ENCODE measurements around the gene TJP2. TPM values are rescaled to one million over a fixed set of nuclear protein-coding genes. Genes with fewer than 3 reads are reported as not detected.

The TJP2 gene
- total RNA-seq, 1 donor from 2014 or later: 5.7 TPM

- DNase-seq (ENCODE audit: low spot score in 2 of 2): no peak
- FAIRE-seq: no peak
Measured at GRCh38 chr9:69218166-69218565, 44.1 kb downstream of the TJP2 start.

- FAIRE-seq (no peak), DNase-seq (ENCODE audit: low spot score in 2 of 2) (no peak)
Measured at GRCh38 chr9:69221036-69221435, 47.0 kb downstream of the TJP2 start.

GRCh38 chr9:69222970-69223369, 48.9 kb downstream of the TJP2 start:
- no peak for FAIRE-seq
- no peak for DNase-seq (ENCODE audit: low spot score in 2 of 2)

- FAIRE-seq (peak; percentile 30), DNase-seq (ENCODE audit: low spot score in 2 of 2) (peak; percentile 38 to 39)
Measured at GRCh38 chr9:69223605-69224004, 49.5 kb downstream of the TJP2 start.

GRCh38 chr9:69229367-69229766, 55.3 kb downstream of the TJP2 start:
- FAIRE-seq (no peak), DNase-seq (ENCODE audit: low spot score in 2 of 2) (no peak)

- FAIRE-seq (no peak), DNase-seq (ENCODE audit: low spot score in 2 of 2) (no peak)
Measured at GRCh38 chr9:69232135-69232534, 58.1 kb downstream of the TJP2 start.

- FAIRE-seq: no peak
- no peak for DNase-seq (ENCODE audit: low spot score in 2 of 2)
Measured at GRCh38 chr9:69234683-69235082, 60.6 kb downstream of the TJP2 start.

GRCh38 chr9:69236188-69236587, 62.1 kb downstream of the TJP2 start:
- no peak for FAIRE-seq
- DNase-seq (ENCODE audit: low spot score in 2 of 2): no peak

GRCh38 chr9:69237702-69238295, 63.7 kb downstream of the TJP2 start:
- no peak for FAIRE-seq

GRCh38 chr9:69243116-69243515, 69.0 kb downstream of the TJP2 start:
- FAIRE-seq (no peak), DNase-seq (ENCODE audit: low spot score in 2 of 2) (no peak)

More at GRCh38 chr9:69237702-69238295, 63.7 kb downstream of the TJP2 start:
- DNase-seq (ENCODE audit: low spot score in 2 of 2): no peak

- FAIRE-seq: no peak
Measured at GRCh38 chr9:69246629-69247028, 72.6 kb downstream of the TJP2 start.

GRCh38 chr9:69248005-69248404, 73.9 kb downstream of the TJP2 start:
- DNase-seq (ENCODE audit: low spot score in 2 of 2) (no peak), FAIRE-seq (no peak)

More at GRCh38 chr9:69246629-69247028, 72.6 kb downstream of the TJP2 start:
- DNase-seq (ENCODE audit: low spot score in 2 of 2): no peak

- DNase-seq (ENCODE audit: low spot score in 2 of 2): no peak
- no peak for FAIRE-seq
Measured at GRCh38 chr9:69249337-69249736, 75.3 kb downstream of the TJP2 start.

GRCh38 chr9:69250681-69251080, 76.6 kb downstream of the TJP2 start:
- no peak for DNase-seq (ENCODE audit: low spot score in 2 of 2)
- no peak for FAIRE-seq

- FAIRE-seq: no peak
Measured at GRCh38 chr9:69252436-69252835, 78.4 kb downstream of the TJP2 start.

GRCh38 chr9:69253057-69253456, 79.0 kb downstream of the TJP2 start:
- no peak for FAIRE-seq
- DNase-seq (ENCODE audit: low spot score in 2 of 2): no peak

More at GRCh38 chr9:69252436-69252835, 78.4 kb downstream of the TJP2 start:
- DNase-seq (ENCODE audit: low spot score in 2 of 2): no peak

- DNase-seq (ENCODE audit: low spot score in 2 of 2) (no peak), FAIRE-seq (no peak)
Measured at GRCh38 chr9:69254223-69254622, 80.1 kb downstream of the TJP2 start.

GRCh38 chr9:69255591-69255990, 81.5 kb downstream of the TJP2 start:
- FAIRE-seq (no peak), DNase-seq (ENCODE audit: low spot score in 2 of 2) (no peak)

- no peak for DNase-seq (ENCODE audit: low spot score in 2 of 2)
- FAIRE-seq: no peak
Measured at GRCh38 chr9:69258551-69258950, 84.5 kb downstream of the TJP2 start.

GRCh38 chr9:69260161-69260560, 86.1 kb downstream of the TJP2 start:
- DNase-seq (ENCODE audit: low spot score in 2 of 2) (no peak), FAIRE-seq (no peak)

GRCh38 chr9:69261636-69262035, 87.6 kb downstream of the TJP2 start:
- DNase-seq (ENCODE audit: low spot score in 2 of 2) (no peak), FAIRE-seq (no peak)

GRCh38 chr9:69264526-69264925, 90.4 kb downstream of the TJP2 start:
- no peak for DNase-seq (ENCODE audit: low spot score in 2 of 2)
- no peak for FAIRE-seq

- FAIRE-seq (no peak), DNase-seq (ENCODE audit: low spot score in 2 of 2) (no peak)
Measured at GRCh38 chr9:69265891-69266290, 91.8 kb downstream of the TJP2 start.

Data from frontal cortex (tissue), 4 donors.